BE2C (cell line): ENCODE data around the gene OXA1L.

Experiments used
- DNase-seq: peaks from one replicate; pipeline ENCODE4 v3.0.0-alpha.2; 2020
- H3K27me3 ChIP-seq: fragments of 250-450 bp; sonication (Bioruptor Pico); 2 replicates; pipeline ENCODE4 v1.5.1; 2020; ENCODE audit warnings: mild to moderate bottlenecking
- H3K36me3 ChIP-seq: fragments of 250-450 bp; sonication (Bioruptor Pico); 2 replicates; pipeline ENCODE4 v1.5.1; 2020; ENCODE audit warnings: mild to moderate bottlenecking
- H3K4me1 ChIP-seq: fragments of 250-450 bp; sonication (Bioruptor Pico); 2 replicates; pipeline ENCODE4 v1.5.1; 2020
- H3K4me3 ChIP-seq: 2 replicates; pipeline ENCODE4 v1.5.1; 2011; ENCODE audit warnings: low read depth, low read length
- H3K9me3 ChIP-seq: fragments of 250-450 bp; sonication (Bioruptor Pico); 2 replicates; pipeline ENCODE4 v1.5.1; 2020
- TF ChIP-seq, protein P1 (sequence below): IDR thresholded peaks from 2 replicates; pipeline ENCODE4 v1.5.1; 2012; ENCODE audit warnings: mild to moderate bottlenecking, low read depth, low read length

OXA1L gene

DNA sequence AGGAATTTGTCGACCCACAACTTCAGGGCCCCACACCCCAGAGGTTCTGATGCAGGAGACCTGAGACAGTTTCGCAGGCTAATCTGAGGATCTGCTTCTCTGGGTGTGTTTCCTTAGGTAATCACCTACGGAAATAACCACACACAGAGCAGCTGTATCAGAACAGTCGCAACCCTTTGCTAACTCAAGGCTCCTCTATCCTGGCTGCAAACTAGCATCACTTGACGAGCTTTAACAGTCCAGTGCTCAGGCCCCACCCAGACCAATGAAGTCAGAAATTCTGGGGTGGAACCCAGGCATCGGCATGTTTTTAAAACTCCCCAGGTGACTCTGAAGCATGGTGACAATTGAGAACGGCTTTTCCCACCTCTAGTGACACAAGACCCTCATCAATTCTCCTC, 28.1 kb downstream of the OXA1L start:
- TF ChIP-seq, protein P1, sequence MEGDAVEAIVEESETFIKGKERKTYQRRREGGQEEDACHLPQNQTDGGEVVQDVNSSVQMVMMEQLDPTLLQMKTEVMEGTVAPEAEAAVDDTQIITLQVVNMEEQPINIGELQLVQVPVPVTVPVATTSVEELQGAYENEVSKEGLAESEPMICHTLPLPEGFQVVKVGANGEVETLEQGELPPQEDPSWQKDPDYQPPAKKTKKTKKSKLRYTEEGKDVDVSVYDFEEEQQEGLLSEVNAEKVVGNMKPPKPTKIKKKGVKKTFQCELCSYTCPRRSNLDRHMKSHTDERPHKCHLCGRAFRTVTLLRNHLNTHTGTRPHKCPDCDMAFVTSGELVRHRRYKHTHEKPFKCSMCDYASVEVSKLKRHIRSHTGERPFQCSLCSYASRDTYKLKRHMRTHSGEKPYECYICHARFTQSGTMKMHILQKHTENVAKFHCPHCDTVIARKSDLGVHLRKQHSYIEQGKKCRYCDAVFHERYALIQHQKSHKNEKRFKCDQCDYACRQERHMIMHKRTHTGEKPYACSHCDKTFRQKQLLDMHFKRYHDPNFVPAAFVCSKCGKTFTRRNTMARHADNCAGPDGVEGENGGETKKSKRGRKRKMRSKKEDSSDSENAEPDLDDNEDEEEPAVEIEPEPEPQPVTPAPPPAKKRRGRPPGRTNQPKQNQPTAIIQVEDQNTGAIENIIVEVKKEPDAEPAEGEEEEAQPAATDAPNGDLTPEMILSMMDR: no peak
- no peak overlapping the region for H3K4me3 ChIP-seq
- peaks cover 2% of the 10 kb centered on the region; the same call in 1 of the 2 replicates for H3K4me1 ChIP-seq
- DNase-seq: no peak
- no peaks in the 10 kb centered on the region; the same call in 1 of the 2 replicates for H3K9me3 ChIP-seq
- no peaks in the 10 kb centered on the region for H3K36me3 ChIP-seq
- H3K27me3 ChIP-seq: peaks cover 43% of the 10 kb centered on the region

DNA sequence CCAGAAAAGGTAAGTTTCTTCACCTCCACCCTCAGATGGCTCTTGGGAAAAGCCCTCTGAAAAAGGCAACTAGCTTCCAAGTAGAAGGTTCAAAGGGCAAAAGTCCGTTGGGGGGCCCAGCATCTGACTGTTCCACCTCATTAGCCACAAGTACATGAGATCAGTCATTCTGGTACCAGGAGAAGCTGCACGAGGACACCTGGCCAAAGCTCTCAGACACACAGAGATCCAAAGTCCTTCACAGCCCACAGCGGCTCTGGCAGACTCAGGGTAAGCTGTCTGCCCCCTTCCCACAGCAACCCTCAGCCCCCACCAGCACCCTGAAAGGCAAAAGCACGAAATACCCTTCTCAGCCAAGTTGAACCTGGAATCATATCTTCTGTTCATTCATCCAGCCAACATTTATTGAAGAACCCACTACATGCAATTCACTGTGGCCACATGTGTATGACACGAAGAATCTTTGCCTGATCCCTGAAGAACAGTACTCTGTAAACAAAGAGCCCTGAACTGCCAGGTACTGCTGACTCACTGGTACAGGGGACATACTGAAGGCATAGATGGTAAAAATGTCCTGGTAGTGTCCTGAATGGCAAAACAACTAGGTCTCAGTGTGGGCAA, 29.7 kb downstream of the OXA1L start:
- Histone ChIP-seq H3K4me3 (no peak overlapping the region), H3K4me1 (peaks cover 2% of the 10 kb centered on the region; the same call in 1 of the 2 replicates), H3K27me3 (peaks cover 55% of the 10 kb centered on the region), H3K36me3 (no peaks in the 10 kb centered on the region), H3K9me3 (no peaks in the 10 kb centered on the region; the same call in 1 of the 2 replicates)
- TF ChIP-seq, protein P1: no peak
- no peak for DNase-seq

DNA sequence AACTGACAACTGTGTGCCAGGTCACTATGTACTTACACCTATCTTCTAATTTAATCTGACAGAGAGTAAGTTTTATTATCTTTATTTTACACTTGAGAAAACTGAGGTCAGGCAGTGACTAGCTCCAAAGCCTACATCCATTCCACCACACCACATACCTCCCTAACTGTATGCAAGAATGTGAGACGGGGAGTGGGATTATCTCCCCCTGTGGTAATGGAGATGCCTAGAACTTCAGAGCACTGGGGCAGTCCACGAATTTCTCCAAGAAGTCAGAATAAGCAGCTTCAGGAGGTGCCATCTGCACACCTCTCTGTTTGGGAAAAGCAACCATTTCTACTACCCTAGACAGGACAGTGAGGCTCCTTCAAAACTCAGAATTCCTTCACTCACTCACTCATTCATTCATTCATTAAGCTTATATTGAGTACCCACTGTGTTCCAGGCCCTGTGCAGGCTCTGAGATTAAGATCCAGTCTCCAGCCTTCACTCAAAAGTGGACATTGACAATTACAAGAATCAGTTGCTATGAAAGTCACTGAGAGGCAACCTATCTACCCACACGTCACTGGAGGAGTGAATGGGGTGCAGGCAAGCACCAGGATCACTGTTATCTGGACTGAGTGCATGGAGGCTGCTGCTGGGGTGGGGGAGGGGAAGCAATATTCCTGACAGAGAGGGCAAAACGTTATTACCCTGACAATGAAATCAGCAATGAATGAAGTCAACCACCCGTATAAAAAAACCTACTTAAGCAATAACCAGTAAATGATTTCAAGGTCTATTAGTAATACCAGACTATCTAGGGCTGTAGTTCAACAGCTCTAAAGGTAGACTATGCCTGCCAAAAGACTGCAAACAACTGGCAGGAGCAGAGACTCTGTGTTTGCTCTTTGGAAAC, 30.8 kb downstream of the OXA1L start:
- H3K9me3 ChIP-seq: no peaks in the 10 kb centered on the region; the same call in 1 of the 2 replicates
- H3K4me3 ChIP-seq: no peak overlapping the region
- H3K4me1 ChIP-seq: no peaks in the 10 kb centered on the region
- no peaks in the 10 kb centered on the region for H3K36me3 ChIP-seq
- no peak for DNase-seq
- TF ChIP-seq, protein P1: no peak
- H3K27me3 ChIP-seq: peaks cover 63% of the 10 kb centered on the region

DNA sequence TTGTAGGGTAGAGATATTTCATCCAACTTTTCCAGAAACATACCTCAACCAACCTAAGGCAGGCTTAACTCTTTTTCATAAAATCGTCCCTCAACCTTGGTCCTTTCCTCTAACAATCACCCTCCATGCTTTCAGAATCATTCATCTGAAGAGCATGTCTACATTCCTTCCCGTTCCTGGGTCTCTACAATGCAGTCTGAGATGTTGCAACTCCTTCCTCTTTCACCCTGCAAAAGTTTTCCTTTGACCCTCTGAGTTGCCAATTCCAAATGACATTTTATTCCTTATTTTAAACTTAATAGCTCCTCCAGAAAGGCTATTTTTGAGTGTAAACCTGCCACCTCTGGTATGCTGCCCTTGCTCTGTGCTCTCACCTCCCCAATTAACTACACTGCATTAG, 32.0 kb downstream of the OXA1L start:
- TF ChIP-seq, protein P1: no peak
- Histone ChIP-seq H3K36me3 (no peaks in the 10 kb centered on the region), H3K4me3 (no peak overlapping the region), H3K4me1 (no peaks in the 10 kb centered on the region), H3K9me3 (no peaks in the 10 kb centered on the region), H3K27me3 (peaks cover 73% of the 10 kb centered on the region)
- DNase-seq: no peak

DNA sequence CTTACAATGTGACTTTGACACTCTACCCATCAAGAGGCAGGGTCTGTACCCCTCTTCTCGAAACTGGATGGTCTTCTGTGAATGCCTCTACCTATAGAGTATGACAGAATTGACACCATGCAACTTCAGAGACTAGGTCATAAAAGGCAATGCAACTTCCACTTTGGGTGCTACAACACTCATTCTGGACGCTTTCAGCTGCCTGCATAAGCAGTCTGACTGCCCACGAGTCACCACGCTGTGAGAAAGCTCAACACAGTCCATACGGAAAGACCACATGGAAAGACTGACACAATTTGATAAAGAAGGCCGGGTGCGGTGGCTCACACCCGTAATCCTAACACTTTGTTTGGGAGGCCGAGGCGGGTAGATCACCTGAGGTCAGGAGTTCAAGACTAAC, 33.9 kb downstream of the OXA1L start:
- Histone ChIP-seq H3K4me1 (no peaks in the 10 kb centered on the region), H3K9me3 (no peaks in the 10 kb centered on the region), H3K36me3 (no peaks in the 10 kb centered on the region), H3K27me3 (peaks cover 76% of the 10 kb centered on the region), H3K4me3 (no peak overlapping the region)
- no peak for DNase-seq
- TF ChIP-seq, protein P1: no peak

DNA sequence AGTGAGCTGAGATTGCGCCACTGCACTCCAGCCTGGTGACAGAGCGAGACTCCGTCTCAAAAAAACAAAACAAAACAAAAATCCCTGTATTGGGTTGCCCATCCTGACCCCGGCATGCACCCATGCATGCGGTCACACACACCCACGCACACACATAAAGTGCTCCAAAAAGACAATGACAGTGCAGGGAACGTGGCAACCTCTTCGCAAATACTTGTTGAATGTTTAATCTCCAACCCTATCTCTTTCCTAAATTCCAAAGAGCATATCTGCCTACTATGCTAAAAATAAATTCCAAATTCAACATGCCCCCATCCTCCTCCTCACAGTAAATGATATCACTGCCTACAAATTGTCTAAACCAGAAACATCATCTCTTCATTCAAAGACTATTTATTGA, 35.2 kb downstream of the OXA1L start:
- DNase-seq: no peak
- no peaks in the 10 kb centered on the region for H3K9me3 ChIP-seq
- H3K36me3 ChIP-seq: no peaks in the 10 kb centered on the region
- H3K4me3 ChIP-seq: no peak overlapping the region
- no peaks in the 10 kb centered on the region for H3K4me1 ChIP-seq
- TF ChIP-seq, protein P1: no peak
- H3K27me3 ChIP-seq: peaks cover 64% of the 10 kb centered on the region
